HepG2 (cell line): ENCODE results near the gene CPEB3. TPM values are rescaled to one million over a fixed set of nuclear protein-coding genes. Genes with fewer than 3 reads are reported as not detected.
A peak's percentile ranks its signal among the peaks of the same experiment; 100 is the strongest.

Experiments used
- ASH2L ChIP-seq: fragments of 300-600, 200-600 bp; sonication (generic); IDR thresholded peaks from 2 replicates; pipeline ENCODE4 v1.7.0; 2017; ENCODE audit warnings: low read depth, mild to moderate bottlenecking, moderate library complexity, mixed read lengths, low read length; ENCODE audit not compliant: insufficient read length
- ATAD3A ChIP-seq: sonication (generic); formaldehyde crosslinking; IDR thresholded peaks from 2 replicates; pipeline ENCODE4 v1.4.0; 2020; ENCODE audit warnings: missing genetic modification reagents
- CC2D1A ChIP-seq: sonication (generic); formaldehyde crosslinking; IDR thresholded peaks from 2 replicates; pipeline ENCODE4 v1.8.1; 2023; ENCODE audit warnings: mild to moderate bottlenecking, missing genetic modification reagents
- GATA4 ChIP-seq: sonication (generic); IDR thresholded peaks from 2 replicates; pipeline ENCODE4 v1.6.1; 2016; ENCODE audit warnings: antibody characterized with exemption, low read depth, borderline replicate concordance
- GATAD1 ChIP-seq: IDR thresholded peaks from 2 replicates; pipeline ENCODE4 v1.6.1; 2016; ENCODE audit warnings: missing genetic modification reagents, missing compliant biosample characterization
- MED1 ChIP-seq: sonication (generic); formaldehyde crosslinking; IDR thresholded peaks from 2 replicates; pipeline ENCODE4 v1.4.0; 2020; ENCODE audit warnings: missing genetic modification reagents
- MEIS1 ChIP-seq: sonication (generic); formaldehyde crosslinking; IDR thresholded peaks from 2 replicates; pipeline ENCODE4 v1.9.0; 2021; ENCODE audit warnings: mild to moderate bottlenecking, missing genetic modification reagents, moderate library complexity, borderline replicate concordance
- MTA1 ChIP-seq: sonication (generic); formaldehyde crosslinking; IDR thresholded peaks from 2 replicates; pipeline ENCODE4 v1.4.0; 2020; ENCODE audit warnings: missing genetic modification reagents, mild to moderate bottlenecking, borderline replicate concordance
- NR1H2 ChIP-seq: sonication (generic); formaldehyde crosslinking; IDR thresholded peaks from 2 replicates; pipeline ENCODE4 v1.8.1; 2022; ENCODE audit warnings: low read depth, missing genetic modification reagents, borderline replicate concordance
- SMYD3 ChIP-seq: sonication (generic); formaldehyde crosslinking; IDR thresholded peaks from 2 replicates; pipeline ENCODE4 v1.8.1; 2023; ENCODE audit warnings: mild to moderate bottlenecking, missing genetic modification reagents
- SP2 ChIP-seq: sonication (generic); formaldehyde crosslinking; IDR thresholded peaks from 2 replicates; pipeline ENCODE4 v1.5.1; 2020; ENCODE audit warnings: mild to moderate bottlenecking, missing genetic modification reagents
- TRIM22 ChIP-seq: fragments of 450-650 bp; IDR thresholded peaks from 2 replicates; pipeline ENCODE4 v1.6.1; 2017
- ZFP41 ChIP-seq: sonication (generic); formaldehyde crosslinking; IDR thresholded peaks from 2 replicates; pipeline ENCODE4 v1.4.0; 2020; ENCODE audit warnings: mild to moderate bottlenecking, missing genetic modification reagents, borderline replicate concordance
- ZNF362 ChIP-seq: sonication (generic); formaldehyde crosslinking; IDR thresholded peaks from 2 replicates; pipeline ENCODE4 v1.4.0; 2020; ENCODE audit warnings: missing genetic modification reagents, mild to moderate bottlenecking, borderline replicate concordance
- ZNF44 ChIP-seq: sonication (generic); formaldehyde crosslinking; IDR thresholded peaks from 2 replicates; pipeline ENCODE4 v1.5.1; 2020; ENCODE audit warnings: mild to moderate bottlenecking, missing genetic modification reagents
- polyA plus RNA-seq, 8 experiments: library from polyadenylated mRNA; depleted of rRNA in 3 of 8; stranded (reverse) in 7 of 8; unstranded in 1 of 8; fragments of >200 nt; fragmentation: Illumina TruSeq in 4 of 8; extraction: Trizol in 4 of 8; gene quantifications; 2 replicates each; pipeline versions ENCODE4 v1.2.1 to v1.2.3, GENCODE V29; 2011 to 2016; ENCODE audit warnings: low read depth in 4 of 8, missing spikeins in 1 of 8, mixed read lengths in 1 of 8; ENCODE audit not compliant: insufficient read depth in 1 of 8
- total RNA-seq, 5 experiments: library from RNA; depleted of rRNA; stranded (reverse); fragments of >200 nt; fragmentation: Illumina TruSeq; extraction: Trizol; gene quantifications; 2 replicates each; pipeline ENCODE4 v1.2.3, GENCODE V29; 2016; ENCODE audit warnings: low read depth in 1 of 5
- TF ChIP-seq, protein P1 (sequence below): sonication (generic); formaldehyde crosslinking; IDR thresholded peaks from 2 replicates; pipeline ENCODE4 v1.5.1; 2020; ENCODE audit warnings: mild to moderate bottlenecking, missing genetic modification reagents, moderate library complexity
- TF ChIP-seq, protein P2 (sequence below): sonication (generic); formaldehyde crosslinking; IDR thresholded peaks from 2 replicates; pipeline ENCODE4 v1.4.0; 2020; ENCODE audit warnings: missing genetic modification reagents
- TF ChIP-seq, protein P3 (sequence below): sonication (generic); formaldehyde crosslinking; IDR thresholded peaks from 2 replicates; pipeline ENCODE4 v1.4.0; 2020; ENCODE audit warnings: missing genetic modification reagents
- TF ChIP-seq, protein P4 (sequence below): sonication (generic); formaldehyde crosslinking; IDR thresholded peaks from 2 replicates; pipeline ENCODE4 v1.5.1; 2020; ENCODE audit warnings: missing genetic modification reagents, mild to moderate bottlenecking, borderline replicate concordance

CPEB3 gene
- total and polyA plus RNA-seq, 2 of the 13 experiments (the other 11 are each of a cell fraction or from before 2014, with no cell fraction given): 0.66 to 0.70 TPM

- TF ChIP-seq ASH2L: no peak
- TF ChIP-seq, protein P1, sequence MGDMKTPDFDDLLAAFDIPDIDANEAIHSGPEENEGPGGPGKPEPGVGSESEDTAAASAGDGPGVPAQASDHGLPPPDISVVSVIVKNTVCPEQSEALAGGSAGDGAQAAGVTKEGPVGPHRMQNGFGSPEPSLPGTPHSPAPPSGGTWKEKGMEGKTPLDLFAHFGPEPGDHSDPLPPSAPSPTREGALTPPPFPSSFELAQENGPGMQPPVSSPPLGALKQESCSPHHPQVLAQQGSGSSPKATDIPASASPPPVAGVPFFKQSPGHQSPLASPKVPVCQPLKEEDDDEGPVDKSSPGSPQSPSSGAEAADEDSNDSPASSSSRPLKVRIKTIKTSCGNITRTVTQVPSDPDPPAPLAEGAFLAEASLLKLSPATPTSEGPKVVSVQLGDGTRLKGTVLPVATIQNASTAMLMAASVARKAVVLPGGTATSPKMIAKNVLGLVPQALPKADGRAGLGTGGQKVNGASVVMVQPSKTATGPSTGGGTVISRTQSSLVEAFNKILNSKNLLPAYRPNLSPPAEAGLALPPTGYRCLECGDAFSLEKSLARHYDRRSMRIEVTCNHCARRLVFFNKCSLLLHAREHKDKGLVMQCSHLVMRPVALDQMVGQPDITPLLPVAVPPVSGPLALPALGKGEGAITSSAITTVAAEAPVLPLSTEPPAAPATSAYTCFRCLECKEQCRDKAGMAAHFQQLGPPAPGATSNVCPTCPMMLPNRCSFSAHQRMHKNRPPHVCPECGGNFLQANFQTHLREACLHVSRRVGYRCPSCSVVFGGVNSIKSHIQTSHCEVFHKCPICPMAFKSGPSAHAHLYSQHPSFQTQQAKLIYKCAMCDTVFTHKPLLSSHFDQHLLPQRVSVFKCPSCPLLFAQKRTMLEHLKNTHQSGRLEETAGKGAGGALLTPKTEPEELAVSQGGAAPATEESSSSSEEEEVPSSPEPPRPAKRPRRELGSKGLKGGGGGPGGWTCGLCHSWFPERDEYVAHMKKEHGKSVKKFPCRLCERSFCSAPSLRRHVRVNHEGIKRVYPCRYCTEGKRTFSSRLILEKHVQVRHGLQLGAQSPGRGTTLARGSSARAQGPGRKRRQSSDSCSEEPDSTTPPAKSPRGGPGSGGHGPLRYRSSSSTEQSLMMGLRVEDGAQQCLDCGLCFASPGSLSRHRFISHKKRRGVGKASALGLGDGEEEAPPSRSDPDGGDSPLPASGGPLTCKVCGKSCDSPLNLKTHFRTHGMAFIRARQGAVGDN (CRISPR knock-in tag): no peak
- no peak for TF ChIP-seq SP2
- TF ChIP-seq, protein P2, sequence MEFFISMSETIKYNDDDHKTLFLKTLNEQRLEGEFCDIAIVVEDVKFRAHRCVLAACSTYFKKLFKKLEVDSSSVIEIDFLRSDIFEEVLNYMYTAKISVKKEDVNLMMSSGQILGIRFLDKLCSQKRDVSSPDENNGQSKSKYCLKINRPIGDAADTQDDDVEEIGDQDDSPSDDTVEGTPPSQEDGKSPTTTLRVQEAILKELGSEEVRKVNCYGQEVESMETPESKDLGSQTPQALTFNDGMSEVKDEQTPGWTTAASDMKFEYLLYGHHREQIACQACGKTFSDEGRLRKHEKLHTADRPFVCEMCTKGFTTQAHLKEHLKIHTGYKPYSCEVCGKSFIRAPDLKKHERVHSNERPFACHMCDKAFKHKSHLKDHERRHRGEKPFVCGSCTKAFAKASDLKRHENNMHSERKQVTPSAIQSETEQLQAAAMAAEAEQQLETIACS (CRISPR knock-in tag): no peak
- TF ChIP-seq NR1H2 (CRISPR knock-in tag): no peak
- no peak for TF ChIP-seq ZNF44
- no peak; the same call in 1 of the 2 replicates for TF ChIP-seq MTA1 (CRISPR knock-in tag)
- no peak for TF ChIP-seq CC2D1A (CRISPR knock-in tag)
- TF ChIP-seq SMYD3 (CRISPR knock-in tag): no peak
- no peak for TF ChIP-seq ATAD3A (CRISPR knock-in tag)
- TF ChIP-seq MEIS1 (CRISPR knock-in tag): peak; percentile 55; the same call in 1 of the 2 replicates
- TF ChIP-seq, protein P3, sequence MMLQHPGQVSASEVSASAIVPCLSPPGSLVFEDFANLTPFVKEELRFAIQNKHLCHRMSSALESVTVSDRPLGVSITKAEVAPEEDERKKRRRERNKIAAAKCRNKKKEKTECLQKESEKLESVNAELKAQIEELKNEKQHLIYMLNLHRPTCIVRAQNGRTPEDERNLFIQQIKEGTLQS (CRISPR knock-in tag): no peak
- peak; percentile 88 for TF ChIP-seq MED1 (CRISPR knock-in tag)
- peak; percentile 32; the same call in 1 of the 2 replicates for TF ChIP-seq GATAD1
- 0 out of 2 replicates have a peak, but pooled peaks have one; percentile 52 for TF ChIP-seq ZNF362 (CRISPR knock-in tag)
- TF ChIP-seq GATA4: peak; percentile 36; the same call in 1 of the 2 replicates
- no peak for TF ChIP-seq ZFP41 (CRISPR knock-in tag)
- TF ChIP-seq TRIM22: no peak
- TF ChIP-seq, protein P4, sequence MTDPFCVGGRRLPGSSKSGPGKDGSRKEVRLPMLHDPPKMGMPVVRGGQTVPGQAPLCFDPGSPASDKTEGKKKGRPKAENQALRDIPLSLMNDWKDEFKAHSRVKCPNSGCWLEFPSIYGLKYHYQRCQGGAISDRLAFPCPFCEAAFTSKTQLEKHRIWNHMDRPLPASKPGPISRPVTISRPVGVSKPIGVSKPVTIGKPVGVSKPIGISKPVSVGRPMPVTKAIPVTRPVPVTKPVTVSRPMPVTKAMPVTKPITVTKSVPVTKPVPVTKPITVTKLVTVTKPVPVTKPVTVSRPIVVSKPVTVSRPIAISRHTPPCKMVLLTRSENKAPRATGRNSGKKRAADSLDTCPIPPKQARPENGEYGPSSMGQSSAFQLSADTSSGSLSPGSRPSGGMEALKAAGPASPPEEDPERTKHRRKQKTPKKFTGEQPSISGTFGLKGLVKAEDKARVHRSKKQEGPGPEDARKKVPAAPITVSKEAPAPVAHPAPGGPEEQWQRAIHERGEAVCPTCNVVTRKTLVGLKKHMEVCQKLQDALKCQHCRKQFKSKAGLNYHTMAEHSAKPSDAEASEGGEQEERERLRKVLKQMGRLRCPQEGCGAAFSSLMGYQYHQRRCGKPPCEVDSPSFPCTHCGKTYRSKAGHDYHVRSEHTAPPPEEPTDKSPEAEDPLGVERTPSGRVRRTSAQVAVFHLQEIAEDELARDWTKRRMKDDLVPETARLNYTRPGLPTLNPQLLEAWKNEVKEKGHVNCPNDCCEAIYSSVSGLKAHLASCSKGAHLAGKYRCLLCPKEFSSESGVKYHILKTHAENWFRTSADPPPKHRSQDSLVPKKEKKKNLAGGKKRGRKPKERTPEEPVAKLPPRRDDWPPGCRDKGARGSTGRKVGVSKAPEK (CRISPR knock-in tag): no peak
These were observed 167.9 kb downstream of the CPEB3 start (continued) for GRCh38 chr10:92122941-92123450.
